Peyer's patch (tissue), 4 donors: ENCODE results near the gene FBXO21.

ENCODE experiments used
- POLR2A ChIP-seq, 2 donors: fragments of 450-650 bp; IDR thresholded peaks; one replicate each; pipeline ENCODE4 v1.5.1; 2017; ENCODE audit warnings: antibody characterized with exemption in 2 of 2, mild to moderate bottlenecking in 2 of 2, moderate library complexity in 2 of 2
- TF ChIP-seq, protein P1 (sequence below), 6 experiments: fragments of 450-650 bp in 4 of 6; fragments of 200-600 bp in 2 of 6; sonication (generic) in 1 of 6; IDR thresholded peaks; one replicate each; pipeline ENCODE4 v1.5.1; 2017 to 2019; ENCODE audit warnings: antibody characterized with exemption in 6 of 6, mild to moderate bottlenecking in 3 of 6, moderate library complexity in 1 of 6

DNA sequence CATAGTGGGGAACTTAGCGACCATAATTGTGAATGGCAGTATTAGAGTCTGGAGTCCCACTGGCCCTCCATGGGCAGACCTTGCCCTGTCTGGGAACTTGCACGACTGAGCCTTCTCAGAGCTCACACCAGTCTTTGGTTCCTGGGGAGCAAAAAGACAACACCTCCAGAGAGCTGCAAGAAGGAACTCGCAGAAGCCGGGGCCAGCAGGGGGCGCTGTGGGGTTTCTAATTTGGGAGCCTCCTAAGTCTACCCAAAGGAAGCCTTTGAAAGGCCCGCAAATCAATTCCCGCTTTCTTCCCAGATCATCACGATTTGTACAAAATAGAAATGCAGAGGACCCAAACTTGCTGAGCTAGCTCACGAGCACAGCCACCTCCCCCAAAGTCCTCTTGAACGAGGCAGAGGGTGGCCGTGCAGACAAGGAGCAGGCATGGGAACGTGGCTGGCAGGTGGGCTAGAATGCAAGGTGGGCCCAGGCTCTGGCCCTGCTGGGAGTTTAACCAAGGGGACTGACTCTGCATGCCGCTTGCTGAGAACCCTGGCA lies 46.3 kb upstream of the FBXO21 start:
- TF ChIP-seq, protein P1, sequence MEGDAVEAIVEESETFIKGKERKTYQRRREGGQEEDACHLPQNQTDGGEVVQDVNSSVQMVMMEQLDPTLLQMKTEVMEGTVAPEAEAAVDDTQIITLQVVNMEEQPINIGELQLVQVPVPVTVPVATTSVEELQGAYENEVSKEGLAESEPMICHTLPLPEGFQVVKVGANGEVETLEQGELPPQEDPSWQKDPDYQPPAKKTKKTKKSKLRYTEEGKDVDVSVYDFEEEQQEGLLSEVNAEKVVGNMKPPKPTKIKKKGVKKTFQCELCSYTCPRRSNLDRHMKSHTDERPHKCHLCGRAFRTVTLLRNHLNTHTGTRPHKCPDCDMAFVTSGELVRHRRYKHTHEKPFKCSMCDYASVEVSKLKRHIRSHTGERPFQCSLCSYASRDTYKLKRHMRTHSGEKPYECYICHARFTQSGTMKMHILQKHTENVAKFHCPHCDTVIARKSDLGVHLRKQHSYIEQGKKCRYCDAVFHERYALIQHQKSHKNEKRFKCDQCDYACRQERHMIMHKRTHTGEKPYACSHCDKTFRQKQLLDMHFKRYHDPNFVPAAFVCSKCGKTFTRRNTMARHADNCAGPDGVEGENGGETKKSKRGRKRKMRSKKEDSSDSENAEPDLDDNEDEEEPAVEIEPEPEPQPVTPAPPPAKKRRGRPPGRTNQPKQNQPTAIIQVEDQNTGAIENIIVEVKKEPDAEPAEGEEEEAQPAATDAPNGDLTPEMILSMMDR (IDR thresholded peaks at IDR 0.05): peak in 5 of 6 experiments; percentile 31 to 61 (median 50)
- no peak for TF ChIP-seq POLR2A (IDR thresholded peaks at IDR 0.05)
